LoVo (cell line): ENCODE data around the gene SIRPB1.
"Not testable (repeated sequence)": the region's sequence is repeated elsewhere in the genome, so short reads cannot be mapped to it uniquely, and the experiment has no call there.

Experiments
- DNase-seq: peaks from one replicate; pipeline ENCODE4 v3.0.0-alpha.2; 2016; ENCODE audit warnings: low spot score

The SIRPB1 gene

GRCh38 chr20:1619861-1620444 lies at the start of gene SIRPB1:
Gene SIRPB1 (minus strand): TSS chr20:1620009. CDS start chr20:1619944, 65 bp downstream.
- no peak for DNase-seq

DNA sequence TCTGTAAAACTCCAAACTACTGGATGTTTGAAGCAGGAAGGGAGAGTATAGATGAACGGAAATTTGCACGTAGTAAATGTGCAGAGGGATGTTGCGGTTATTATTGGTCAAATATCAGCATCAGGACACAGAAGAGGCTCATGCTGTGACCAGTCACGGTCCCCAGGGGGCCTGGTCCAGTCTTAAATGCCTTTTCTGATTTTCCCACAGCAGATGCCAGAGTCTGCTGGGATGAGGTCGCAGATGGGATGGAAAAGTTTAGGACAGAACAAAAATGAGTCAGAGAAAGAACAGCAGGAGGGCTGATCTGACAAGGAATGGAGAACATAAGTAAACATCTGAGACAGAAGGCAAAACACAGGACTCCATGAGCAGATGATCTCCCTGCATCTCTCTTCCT lies 49.5 kb upstream of the SIRPB1 start:
- DNase-seq = no peak

DNA sequence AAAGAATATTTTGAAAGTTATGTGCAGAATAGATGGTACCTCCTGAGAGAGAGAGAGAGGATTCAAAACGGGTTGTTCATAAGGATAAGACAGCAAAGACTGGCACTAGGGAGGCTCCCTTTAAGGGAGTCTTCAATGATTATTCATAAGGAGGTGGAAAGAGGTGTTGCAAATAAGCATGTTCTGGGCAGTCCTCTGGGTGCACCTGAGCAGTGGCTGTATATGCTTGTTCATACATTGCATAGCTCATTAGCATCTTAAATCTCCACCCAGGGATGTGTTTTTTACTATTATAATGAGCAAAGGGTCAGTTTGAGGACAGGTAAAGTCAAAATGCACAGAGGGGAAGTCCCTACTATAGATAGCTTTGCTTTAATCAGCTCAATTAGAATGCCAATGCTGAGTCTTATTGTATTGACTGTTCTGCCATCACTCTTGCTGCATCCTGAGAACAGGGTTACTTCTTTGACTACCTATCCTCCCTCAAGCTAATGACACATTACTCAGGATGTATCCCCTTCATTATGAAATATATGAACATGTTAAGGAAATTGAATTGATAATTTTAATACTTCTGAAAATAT lies 47.8 kb upstream of the SIRPB1 start:
- DNase-seq = no peak

DNA sequence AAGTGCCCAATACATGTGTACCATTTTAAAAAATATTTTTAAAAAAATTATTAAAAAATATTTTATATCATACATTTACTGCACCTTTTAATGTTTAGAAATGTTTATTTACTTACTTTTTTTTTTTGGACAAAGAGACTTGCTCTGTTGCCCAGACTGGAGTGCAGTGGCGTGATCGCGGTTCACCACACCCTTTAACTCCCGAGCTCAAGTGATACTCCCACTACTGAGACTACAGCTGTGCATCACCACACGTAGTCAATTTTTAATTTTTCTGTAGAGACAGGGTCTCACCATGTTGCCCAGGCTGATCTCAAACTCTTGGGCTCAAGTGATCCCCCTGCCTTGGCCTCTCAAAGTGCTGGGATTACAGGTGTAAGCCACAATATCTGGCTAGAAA lies 47.0 kb upstream of the SIRPB1 start:
- no peak for DNase-seq

- no peak for DNase-seq
These were observed 45.5 kb upstream of the SIRPB1 start for GRCh38 chr20:1665345-1665744.

DNA sequence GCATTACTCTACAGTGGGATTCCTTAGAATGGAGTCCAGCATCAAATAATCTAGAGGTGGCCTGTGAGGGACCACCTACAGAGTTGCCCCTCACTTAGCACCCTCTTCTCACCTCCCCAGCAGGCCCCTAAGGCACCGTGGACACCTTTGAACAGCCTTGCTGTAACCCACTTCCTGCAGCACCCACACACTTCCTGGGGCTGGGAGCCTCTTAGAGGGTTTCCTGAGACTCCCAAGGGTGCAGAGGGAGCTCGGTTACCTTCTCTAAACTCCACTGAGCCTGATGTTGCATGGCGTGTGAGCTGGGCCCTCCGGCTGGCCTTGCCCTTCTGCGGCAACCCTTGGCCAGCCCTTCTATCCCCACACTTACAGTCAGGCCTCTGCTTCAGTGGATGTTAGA lies 45.1 kb upstream of the SIRPB1 start:
- no peak for DNase-seq

- DNase-seq = no peak
These were observed 44.1 kb upstream of the SIRPB1 start for GRCh38 chr20:1663917-1664316.

DNA sequence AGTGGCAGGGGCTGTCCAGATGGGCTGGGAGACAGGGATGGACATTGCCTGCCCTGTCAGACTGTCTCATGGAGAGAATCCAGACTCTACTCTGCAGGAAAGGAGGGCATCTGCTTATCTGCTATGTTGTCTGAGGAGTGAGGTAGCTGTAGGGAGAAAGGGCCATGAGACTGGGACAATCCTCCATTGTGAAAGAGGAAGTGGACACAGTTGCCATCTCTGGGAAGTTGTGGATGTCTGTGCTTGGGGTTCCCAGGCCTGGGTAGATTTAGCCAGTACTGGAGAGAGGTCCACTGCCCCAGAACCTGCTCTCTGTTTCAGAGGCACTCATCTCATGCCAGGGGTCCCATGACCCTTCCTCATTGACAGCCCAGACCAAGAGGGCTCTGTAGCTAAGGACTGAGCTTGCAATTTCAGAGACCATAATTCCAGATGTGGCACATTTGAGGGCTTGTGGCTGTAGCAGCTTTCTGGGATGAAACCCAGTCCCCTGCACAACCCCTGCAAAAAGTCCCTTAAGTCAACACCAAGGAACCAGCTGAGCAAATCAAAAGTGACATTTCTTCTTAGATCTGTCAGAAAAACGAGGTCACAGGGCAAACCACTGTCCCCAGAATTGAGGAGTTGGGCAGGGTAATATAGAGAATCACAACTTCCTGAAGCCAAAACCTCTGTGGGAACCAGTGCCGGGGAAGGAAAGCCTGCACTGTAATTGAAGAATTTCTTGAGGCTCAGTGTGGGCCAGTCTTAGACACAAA lies 41.9 kb upstream of the SIRPB1 start:
- DNase-seq = no peak

DNA sequence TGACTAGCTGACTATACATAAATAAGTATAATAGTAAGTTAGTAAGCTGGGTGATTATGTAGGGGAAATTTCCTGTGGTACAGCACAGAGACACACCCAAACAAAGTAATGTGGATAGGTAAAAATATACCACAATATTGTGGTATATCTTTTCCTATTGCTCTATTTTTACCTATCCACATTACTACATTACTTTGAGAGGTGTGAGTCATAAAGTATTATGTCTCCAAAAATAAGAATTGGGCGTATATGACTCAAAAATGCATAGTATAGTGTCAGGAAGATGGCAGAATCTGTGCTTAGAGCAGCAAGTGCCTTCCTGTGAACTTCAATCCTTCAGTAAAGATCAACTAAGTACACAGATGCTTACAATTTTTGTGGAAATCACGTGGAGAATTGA lies 40.4 kb upstream of the SIRPB1 start:
- DNase-seq = no peak

- no peak for DNase-seq
These were observed 37.9 kb upstream of the SIRPB1 start, which contains the start of gene SIRPG for GRCh38 chr20:1657556-1658334. Gene SIRPG (minus strand): TSS chr20:1657779. CDS start chr20:1657714, 65 bp downstream.

GRCh38 chr20:1656844-1657243 lies 37.0 kb upstream of the SIRPB1 start:
- no peak for DNase-seq

DNA sequence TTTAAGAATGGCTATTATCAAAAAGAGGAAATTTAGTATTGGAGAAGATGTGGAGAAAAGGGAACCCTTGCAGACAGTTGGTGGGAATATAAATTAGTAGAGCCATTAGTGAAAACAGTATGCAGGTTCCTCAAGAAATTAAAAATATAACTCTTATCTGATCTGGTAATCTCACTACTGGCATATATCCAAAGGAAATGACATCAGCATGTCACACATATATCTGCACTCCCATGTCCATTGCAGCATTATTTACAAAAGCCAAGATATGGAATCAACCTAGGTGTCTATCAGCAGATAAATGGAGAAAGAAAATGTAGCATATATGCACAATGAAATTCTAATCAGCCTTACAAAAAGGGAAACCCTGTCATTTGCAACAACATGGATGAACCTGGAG lies 35.2 kb upstream of the SIRPB1 start:
- no peak for DNase-seq

- DNase-seq = no peak
These were observed 33.2 kb upstream of the SIRPB1 start for GRCh38 chr20:1652960-1653359.

DNA sequence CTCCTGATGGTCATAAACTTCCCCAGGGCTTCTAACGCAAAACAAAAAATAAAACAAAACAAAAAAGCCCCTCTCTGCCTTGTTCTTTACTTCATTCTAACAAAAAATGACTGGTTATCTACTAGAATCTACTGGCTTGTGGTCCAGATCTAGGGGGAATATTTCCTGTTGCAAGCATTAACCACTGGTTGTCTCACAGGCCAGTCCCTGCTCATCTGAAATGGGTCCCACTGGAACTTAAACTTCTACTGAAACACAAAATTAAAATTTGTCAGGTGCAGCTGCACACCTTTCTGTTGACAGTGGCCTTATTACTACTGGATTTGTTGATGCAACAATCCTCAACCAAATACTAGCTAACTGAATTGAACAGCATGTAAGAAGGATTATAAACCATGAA lies 32.3 kb upstream of the SIRPB1 start:
- DNase-seq = no peak

DNA sequence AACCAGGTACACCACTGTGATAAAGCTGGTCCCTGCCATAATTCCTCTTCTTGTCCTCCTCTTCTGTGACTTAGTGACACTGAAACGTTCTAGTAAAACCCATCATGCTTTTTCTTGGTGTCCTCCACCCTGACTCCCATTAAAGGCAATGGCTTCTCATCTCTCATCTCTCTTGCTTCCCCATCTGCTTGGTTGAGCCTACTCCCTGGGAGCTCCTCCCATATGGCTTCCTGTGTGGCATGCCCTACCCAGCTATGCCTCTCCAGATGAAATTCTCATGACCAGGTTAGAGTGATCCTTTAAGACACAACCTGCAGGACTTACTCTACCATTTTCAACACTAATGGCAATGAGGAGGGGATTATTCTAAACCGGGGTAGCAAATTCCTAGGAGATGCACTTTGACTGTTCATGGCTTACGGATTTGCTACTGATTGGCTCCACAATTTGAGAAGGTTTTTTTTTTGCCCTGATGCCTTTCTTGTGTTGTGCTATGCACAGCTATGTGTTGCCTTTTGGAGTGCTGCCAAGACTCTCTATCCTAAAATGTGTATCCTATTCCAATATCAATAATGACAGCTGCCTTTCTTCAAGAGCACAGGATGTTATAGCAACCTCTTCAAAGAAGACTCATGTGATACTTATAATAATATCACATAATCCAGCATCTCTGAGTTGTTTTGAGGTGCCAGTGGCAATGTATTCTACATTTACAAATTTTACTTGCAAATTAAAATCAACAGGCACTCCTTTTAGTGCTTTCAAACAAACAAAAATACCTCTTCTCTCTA lies 31.7 kb upstream of the SIRPB1 start:
- DNase-seq = no peak

- DNase-seq = no peak
These were observed 28.3 kb upstream of the SIRPB1 start for GRCh38 chr20:1648101-1648500.

DNA sequence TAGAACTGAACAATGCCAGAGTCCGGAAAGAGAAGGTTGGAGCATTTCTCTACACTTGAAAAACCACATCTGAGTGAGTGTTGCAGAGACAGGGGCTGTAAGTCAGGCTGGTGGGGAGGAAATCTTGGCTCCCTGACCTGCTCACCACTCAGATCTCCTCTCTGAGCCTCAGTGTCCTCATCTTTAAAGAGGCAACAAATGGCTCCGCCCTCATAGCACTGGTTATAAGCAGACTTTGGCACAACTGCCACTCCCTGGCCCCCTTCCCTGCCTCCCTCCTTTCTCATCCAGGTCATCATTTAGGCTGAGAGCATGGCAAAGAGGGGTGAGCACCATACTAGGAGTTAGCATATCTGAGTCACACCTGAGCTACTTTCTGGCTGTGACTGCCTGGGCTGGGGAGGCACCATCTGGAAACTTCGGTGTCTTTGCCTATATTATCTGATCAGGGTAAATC lies 27.2 kb upstream of the SIRPB1 start:
- no peak for DNase-seq

GRCh38 chr20:1644101-1644962 lies 24.5 kb upstream of the SIRPB1 start:
- DNase-seq = no peak

DNA sequence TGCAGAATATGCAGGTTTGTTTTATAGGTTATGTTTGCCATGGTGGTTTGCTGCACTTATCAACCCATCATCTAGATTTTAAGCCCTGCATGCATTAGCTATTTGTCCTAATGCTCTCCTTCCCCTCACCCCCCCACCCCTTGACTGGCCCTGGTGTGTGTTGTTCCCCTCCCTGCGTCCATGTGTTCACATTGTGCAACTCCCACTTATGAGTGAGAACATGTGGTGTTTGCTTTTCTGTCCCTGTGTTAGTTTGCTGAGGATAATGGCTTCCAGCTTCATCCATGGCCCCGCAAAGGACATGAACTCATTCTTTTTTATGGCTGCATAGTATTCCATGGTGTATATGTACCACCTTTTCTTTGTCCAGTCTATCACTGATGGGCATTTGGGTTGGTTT lies 18.8 kb upstream of the SIRPB1 start:
- not testable (repeated sequence) for DNase-seq

DNA sequence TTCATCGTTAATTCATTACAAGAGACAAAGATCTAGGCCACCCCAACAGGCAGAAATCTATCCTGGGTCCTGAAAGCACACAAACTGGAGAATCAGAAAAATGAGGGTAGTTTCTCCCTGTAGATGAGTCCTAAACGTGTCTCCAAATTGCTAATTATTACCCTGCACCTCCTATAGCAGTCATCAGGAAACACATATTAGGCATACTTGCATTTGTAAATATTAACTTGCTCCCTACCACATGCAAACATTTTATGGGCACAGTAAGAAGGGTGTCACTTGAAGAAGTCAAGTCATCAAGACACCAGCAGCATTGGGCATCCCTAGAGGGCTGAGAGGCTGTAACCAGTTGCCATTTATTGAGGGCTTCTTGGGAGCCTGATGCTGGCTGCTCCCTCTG lies 17.9 kb upstream of the SIRPB1 start:
- DNase-seq = no peak

- DNase-seq = no peak
These were observed 17.4 kb upstream of the SIRPB1 start for GRCh38 chr20:1637226-1637625.
